Urinary bladder (tissue), 4 donors: ENCODE measurements around the gene GAK. TPM values are rescaled to one million over a fixed set of nuclear protein-coding genes. Genes with fewer than 3 reads are reported as not detected.

Experiments
- DNase-seq: peaks from one replicate; pipeline ENCODE4 v3.0.0-alpha.2; 2015; ENCODE audit errors: extremely low spot score
- H3K27ac ChIP-seq: one replicate; pipeline ENCODE4 v1.5.1; 2013; ENCODE audit warnings: low read depth, mild to moderate bottlenecking, moderate library complexity
- H3K36me3 ChIP-seq: one replicate; pipeline ENCODE4 v1.6.1; 2013; ENCODE audit warnings: mild to moderate bottlenecking, moderate library complexity; ENCODE audit not compliant: insufficient read depth
- H3K4me1 ChIP-seq: one replicate; pipeline ENCODE4 v1.6.1; 2013; ENCODE audit warnings: mild to moderate bottlenecking, moderate library complexity; ENCODE audit not compliant: insufficient read depth
- H3K4me3 ChIP-seq: one replicate; pipeline ENCODE4 v1.5.1; 2013; ENCODE audit warnings: low read depth, low read length
- WGBS: extraction: QIAGEN DNeasy Blood & Tissue Kit; methylation state at CpG from one replicate; pipeline ENCODE4 v1.1.7; 2013; 5-methylcytosine and 5-hydroxymethylcytosine counted together
- polyA plus RNA-seq: library from polyadenylated mRNA; stranded (reverse); fragments of 200-250 nt; gene quantifications from one replicate; pipeline ENCODE4 v1.2.3, GENCODE V29; 2013
- total RNA-seq: library from RNA; depleted of rRNA; stranded (reverse); fragments of >200 nt; gene quantifications from one replicate; pipeline ENCODE4 v1.2.3, GENCODE V29; 2014
- donor health status: healthy with polysubstance abuse.
- donor health status: healthy.

The GAK gene
- total and polyA plus RNA-seq, 2 donors: 44.8 to 76.2 TPM

GRCh38 chr4:907103-907400, 25.1 kb downstream of the GAK start:
- Histone ChIP-seq H3K4me3 (no peak overlapping the region), H3K36me3 (peaks cover 2% of the 10 kb centered on the region), H3K27ac (no peak overlapping the region), H3K4me1 (no peaks in the 10 kb centered on the region)
- no peak for DNase-seq
- WGBS: 93% methylated on average over 7 of the region's 7 CpGs

DNA sequence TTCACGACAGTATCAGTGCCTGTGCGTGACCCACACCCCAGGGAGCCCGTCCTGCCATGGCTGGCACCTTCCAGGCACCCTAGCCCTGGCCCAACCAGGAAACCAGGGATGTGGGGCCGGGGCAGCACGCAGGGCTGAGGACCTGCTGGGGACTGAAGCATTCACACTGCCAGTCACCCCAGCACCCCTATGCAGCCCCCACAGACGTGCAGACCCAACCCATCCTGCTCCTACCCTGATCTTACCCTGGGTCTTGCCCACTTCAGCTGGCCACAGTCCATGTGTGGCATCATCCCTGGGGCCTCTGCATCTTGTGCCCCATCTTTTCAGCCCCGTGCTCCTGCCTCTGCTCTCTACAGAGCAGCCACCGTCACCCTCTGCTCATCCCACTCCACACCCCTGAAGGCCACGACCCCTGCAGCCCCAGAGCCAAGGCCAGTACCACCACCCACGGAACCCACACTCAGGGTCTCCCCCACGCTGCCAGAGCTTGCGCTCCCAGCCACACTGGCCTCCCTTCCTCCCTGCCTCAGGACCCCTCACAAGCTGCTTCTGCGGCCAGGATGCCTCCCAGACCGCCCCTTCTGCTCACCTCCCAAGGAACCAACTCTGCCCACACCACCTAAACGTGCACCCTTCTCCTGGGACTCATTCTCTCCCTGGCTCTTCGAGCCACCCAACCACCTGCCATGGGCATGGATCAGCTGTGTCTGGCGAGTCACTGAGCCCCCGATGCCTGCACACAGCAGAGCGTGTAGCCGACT, 25.6 kb downstream of the GAK start:
- Histone ChIP-seq H3K36me3 (no peaks in the 10 kb centered on the region), H3K4me1 (no peaks in the 10 kb centered on the region), H3K27ac (no peak overlapping the region), H3K4me3 (no peak overlapping the region)
- DNase-seq: no peak
- WGBS: 97% methylated on average over 20 of the region's 20 CpGs

DNA sequence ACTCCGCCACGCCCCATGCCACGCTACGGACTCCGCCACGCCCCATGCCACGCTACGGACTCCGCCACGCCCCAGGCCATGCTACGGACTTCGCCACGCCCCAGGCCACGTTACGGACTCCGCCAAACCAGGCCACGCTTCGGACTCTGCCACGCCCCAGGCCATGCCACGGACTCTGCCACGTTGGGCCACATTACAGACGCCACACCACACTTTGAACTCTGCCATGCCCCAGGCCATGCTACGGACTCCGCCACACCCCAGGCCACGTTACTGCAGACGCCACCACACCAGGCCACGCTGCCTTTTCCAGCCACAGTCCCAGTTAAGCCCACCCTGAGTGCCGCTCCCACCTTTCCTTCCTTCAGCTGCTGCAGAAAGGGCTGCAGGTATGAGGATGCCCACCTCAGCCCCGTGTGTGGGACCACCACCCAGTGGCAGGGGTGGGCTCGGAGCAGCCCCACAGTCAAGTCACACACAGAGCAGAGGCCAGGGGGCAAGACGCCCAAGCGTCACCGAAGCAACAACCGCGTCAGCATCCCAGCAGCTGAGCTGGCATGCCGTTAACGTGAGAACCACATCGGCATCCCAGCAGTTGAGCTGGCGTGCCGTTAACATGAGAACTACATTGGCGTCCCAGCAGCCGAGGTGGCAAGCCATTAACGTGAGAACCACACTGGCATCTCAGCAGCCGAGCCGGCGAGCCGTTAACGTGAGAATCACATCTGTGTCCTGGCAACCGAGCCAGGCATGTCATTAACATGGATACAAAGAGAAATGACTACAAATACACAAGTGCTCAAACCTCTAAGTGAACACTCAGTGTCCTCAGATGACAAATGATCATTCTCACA, 26.4 kb downstream of the GAK start:
- WGBS: 98% methylated on average over 49 of the region's 49 CpGs
- no peaks in the 10 kb centered on the region for H3K36me3 ChIP-seq
- no peak for DNase-seq

DNA sequence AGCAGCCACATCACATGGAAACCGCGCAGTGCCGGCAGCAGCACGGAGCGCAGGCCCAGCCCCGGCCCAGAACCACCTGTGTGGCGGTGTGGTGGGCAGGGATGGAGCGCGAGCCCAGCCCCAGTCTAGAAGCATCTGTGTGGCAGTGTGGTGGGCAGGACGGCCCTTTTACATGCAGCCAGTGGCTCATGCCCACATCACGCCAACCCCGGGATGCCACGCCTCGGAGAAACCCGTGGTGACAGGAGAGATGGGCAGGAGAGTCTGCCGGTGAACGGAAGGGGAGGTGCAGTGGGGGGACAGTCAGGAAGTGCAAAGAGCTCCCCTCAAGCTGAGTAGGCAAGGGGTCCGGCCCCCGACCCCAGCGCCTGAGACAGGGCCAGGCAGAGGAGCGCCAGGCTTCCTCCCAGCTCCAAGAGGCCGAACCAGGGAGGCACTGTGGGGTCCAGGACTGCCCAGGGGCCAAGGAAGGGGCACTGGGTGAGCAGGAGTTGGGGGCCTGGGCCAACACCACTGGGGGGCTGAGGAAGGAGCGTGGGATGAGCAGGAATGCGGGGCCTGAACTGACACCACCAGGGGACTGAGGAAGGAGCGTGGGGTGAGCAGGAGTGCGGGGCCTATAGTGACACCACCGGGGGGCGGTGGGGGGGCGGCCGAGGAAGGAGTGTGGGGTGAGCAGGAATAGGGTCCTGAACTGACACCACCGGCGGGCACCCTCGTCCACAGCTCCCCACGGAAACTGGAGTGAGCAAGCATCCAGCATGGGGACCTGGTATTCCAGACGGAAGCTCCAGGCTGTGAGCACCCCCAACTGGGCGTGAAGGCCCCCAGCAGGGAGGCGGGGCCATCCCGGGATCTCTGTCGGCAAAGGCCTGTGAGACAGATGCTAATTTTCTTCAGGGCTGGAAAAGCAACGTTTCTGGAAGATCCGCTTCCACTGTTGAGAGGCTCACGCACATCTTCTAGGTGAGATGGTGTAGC, 28.8 kb downstream of the GAK start:
- WGBS: 91% methylated on average over 42 of the region's 42 CpGs

More for the DNA sequence above, 26.4 kb downstream of the GAK start:
- Histone ChIP-seq H3K4me3 (no peak overlapping the region), H3K27ac (no peak overlapping the region), H3K4me1 (no peaks in the 10 kb centered on the region)

GRCh38 chr4:901192-901910, 30.8 kb downstream of the GAK start:
- Histone ChIP-seq H3K4me3 (no peak overlapping the region), H3K36me3 (peaks cover 1% of the 10 kb centered on the region), H3K4me1 (no peaks in the 10 kb centered on the region), H3K27ac (no peak overlapping the region)
- WGBS: 92% methylated on average over 28 of the region's 28 CpGs
- no peak for DNase-seq

More for the DNA sequence above, 28.8 kb downstream of the GAK start:
- DNase-seq: no peak
- no peak overlapping the region for H3K27ac ChIP-seq
- H3K4me1 ChIP-seq: no peaks in the 10 kb centered on the region
- H3K36me3 ChIP-seq: no peaks in the 10 kb centered on the region
- H3K4me3 ChIP-seq: no peak overlapping the region

GRCh38 chr4:900721-901120, 31.4 kb downstream of the GAK start:
- 95% methylated on average over 6 of the region's 6 CpGs for WGBS
- H3K36me3 ChIP-seq: peaks cover 1% of the 10 kb centered on the region
- DNase-seq: no peak
- no peak overlapping the region for H3K27ac ChIP-seq
- no peak overlapping the region for H3K4me3 ChIP-seq
- no peaks in the 10 kb centered on the region for H3K4me1 ChIP-seq

DNA sequence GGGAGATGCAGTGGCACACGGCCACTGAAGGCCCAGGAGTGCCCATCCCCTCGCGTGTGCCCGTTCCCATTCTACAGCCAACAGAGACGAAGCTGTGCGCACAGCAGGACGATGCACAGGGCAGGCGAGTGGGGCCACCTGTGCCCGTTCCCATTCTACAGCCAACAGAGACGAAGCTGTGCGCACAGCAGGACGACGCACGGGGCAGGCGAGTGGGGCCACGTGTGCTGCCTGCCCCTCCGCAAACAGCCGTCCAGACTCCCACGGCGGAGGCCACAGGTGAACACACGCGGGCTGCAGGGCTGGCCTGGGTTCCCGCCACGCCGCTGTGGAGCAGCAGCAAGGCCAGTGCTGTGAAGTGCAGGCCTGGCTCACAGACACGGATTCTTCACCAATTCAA, 32.0 kb downstream of the GAK start:
- DNase-seq: no peak
- Histone ChIP-seq H3K4me3 (no peak overlapping the region), H3K27ac (no peak overlapping the region), H3K36me3 (peaks cover 1% of the 10 kb centered on the region), H3K4me1 (no peaks in the 10 kb centered on the region)
- 93% methylated on average over 26 of the region's 26 CpGs for WGBS

DNA sequence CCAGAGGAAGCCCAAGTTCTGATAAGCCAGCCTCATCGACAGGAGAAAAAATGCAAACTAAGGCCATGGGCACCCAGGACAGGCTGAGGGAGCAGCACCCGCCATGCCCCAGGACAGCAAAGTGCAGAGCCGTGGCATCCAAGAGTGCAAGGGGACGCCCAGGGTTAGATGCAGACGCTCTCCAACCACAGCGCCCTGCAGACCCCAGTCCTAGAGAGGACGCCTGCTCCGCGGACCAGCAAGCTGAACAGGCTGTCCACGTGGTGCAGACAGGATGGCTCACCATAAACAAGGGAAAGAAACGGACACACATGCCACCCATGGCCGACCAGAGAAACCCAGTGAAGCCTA, 32.6 kb downstream of the GAK start:
- Histone ChIP-seq H3K4me3 (no peak overlapping the region), H3K36me3 (peaks cover 1% of the 10 kb centered on the region), H3K4me1 (no peaks in the 10 kb centered on the region), H3K27ac (no peak overlapping the region)
- WGBS: 91% methylated on average over 12 of the region's 12 CpGs
- DNase-seq: no peak

GRCh38 chr4:898869-899555, 33.1 kb downstream of the GAK start:
- no peak overlapping the region for H3K27ac ChIP-seq
- 93% methylated on average over 27 of the region's 27 CpGs for WGBS
- H3K4me1 ChIP-seq: no peaks in the 10 kb centered on the region
- no peak for DNase-seq
- peaks cover 1% of the 10 kb centered on the region for H3K36me3 ChIP-seq
- no peak overlapping the region for H3K4me3 ChIP-seq

GRCh38 chr4:898123-898522, 34.0 kb downstream of the GAK start:
- no peak for DNase-seq
- H3K27ac ChIP-seq: no peak overlapping the region
- no peaks in the 10 kb centered on the region for H3K4me1 ChIP-seq
- WGBS: 91% methylated on average over 15 of the region's 15 CpGs
- no peak overlapping the region for H3K4me3 ChIP-seq
- H3K36me3 ChIP-seq: peaks cover 1% of the 10 kb centered on the region

DNA sequence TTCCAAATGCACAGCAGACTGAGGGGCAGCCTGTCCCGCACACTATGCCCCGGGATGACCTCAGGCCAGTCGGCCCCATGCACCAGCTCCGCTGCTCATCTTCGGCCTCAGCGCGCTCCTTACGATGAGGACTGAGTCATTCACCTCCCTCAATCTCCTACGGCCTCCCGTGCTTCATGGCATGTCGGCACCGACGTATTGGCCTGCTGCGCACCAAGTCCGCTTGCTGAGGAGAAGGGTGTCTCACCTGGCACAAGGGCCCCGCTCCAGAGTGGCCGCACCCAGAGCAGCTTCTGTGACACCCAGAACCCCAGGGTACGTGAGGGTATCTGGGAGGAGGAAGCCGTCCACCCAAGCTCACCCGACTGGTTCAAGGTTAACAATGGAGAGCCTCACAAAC, 35.5 kb downstream of the GAK start:
- H3K4me3 ChIP-seq: no peak overlapping the region
- no peak overlapping the region for H3K27ac ChIP-seq
- H3K4me1 ChIP-seq: no peaks in the 10 kb centered on the region
- 95% methylated on average over 20 of the region's 20 CpGs for WGBS
- H3K36me3 ChIP-seq: peaks cover 1% of the 10 kb centered on the region
- DNase-seq: no peak

DNA sequence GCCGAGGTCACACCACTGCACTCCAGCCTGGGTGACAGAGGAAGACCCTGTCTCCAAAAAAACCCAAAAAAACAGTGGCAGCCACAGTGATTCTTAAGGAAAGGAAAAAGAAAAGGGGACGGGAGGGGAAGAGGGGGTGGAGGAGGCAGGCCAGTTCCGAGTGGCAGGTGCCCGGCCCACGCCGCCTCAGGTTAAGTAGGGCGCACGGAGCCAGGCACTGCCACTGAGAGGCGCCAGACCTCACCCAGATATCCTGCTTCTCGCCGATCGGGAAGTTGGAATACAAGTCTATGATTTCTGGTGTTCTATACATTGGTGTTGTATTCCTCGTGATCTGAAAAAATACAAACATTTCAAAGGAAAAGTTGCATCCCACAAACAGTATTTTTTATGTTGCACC, 35.9 kb downstream of the GAK start:
- H3K4me3 ChIP-seq: no peak overlapping the region
- 91% methylated on average over 13 of the region's 13 CpGs for WGBS
- H3K27ac ChIP-seq: no peak overlapping the region
- H3K4me1 ChIP-seq: no peaks in the 10 kb centered on the region
- H3K36me3 ChIP-seq: peaks cover 1% of the 10 kb centered on the region
- no peak for DNase-seq
